ENCODE results near the gene PIEZO1.

The PIEZO1 gene

GRCh38 chr16:88764080-88764479 is 20.9 kb downstream of the PIEZO1 start:
- CTCF ChIA-PET: interaction anchor here (1.1 to 25.7 kb wide), 3 partner anchors 14 to 34 kb away, joined by 3 to 544 read pairs (median 3); no protein-coding TSS in a partner anchor
- H3K4me3 ChIP-seq (ENCODE audit: low read depth, low read length): no peak overlapping the region
- TF ChIP-seq, protein P1, sequence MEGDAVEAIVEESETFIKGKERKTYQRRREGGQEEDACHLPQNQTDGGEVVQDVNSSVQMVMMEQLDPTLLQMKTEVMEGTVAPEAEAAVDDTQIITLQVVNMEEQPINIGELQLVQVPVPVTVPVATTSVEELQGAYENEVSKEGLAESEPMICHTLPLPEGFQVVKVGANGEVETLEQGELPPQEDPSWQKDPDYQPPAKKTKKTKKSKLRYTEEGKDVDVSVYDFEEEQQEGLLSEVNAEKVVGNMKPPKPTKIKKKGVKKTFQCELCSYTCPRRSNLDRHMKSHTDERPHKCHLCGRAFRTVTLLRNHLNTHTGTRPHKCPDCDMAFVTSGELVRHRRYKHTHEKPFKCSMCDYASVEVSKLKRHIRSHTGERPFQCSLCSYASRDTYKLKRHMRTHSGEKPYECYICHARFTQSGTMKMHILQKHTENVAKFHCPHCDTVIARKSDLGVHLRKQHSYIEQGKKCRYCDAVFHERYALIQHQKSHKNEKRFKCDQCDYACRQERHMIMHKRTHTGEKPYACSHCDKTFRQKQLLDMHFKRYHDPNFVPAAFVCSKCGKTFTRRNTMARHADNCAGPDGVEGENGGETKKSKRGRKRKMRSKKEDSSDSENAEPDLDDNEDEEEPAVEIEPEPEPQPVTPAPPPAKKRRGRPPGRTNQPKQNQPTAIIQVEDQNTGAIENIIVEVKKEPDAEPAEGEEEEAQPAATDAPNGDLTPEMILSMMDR (IDR thresholded peaks at IDR 0.05; ENCODE audit: insufficient read depth, low read length, missing control alignments): no peak
- POLR2A ChIA-PET: interaction anchor here (0.7 kb wide), 1 partner anchor 13 kb away, joined by 3 read pairs; no protein-coding TSS in a partner anchor
- no peak for DNase-seq (ENCODE audit: low read depth, low spot score)

GRCh38 chr16:88763502-88764053 is 21.4 kb downstream of the PIEZO1 start:
- no peak overlapping the region for H3K4me3 ChIP-seq (ENCODE audit: low read depth, low read length)
- CTCF ChIA-PET: interaction anchor here (1.1 to 25.7 kb wide), 4 partner anchors 15 to 34 kb away, joined by 3 to 544 read pairs (median 4); no protein-coding TSS in a partner anchor
- DNase-seq (ENCODE audit: low read depth, low spot score): no peak
- POLR2A ChIA-PET: interaction anchor here (0.7 to 0.8 kb wide), 2 partner anchors 13 to 20 kb away, joined by 3 read pairs; no protein-coding TSS in a partner anchor
- TF ChIP-seq, protein P1 (IDR thresholded peaks at IDR 0.05; ENCODE audit: insufficient read depth, low read length, missing control alignments): no peak

- ChIA-PET POLR2A (interaction anchor here (0.8 to 1.5 kb wide), 3 partner anchors 9 to 21 kb away, joined by 3 to 5 read pairs (median 4); no protein-coding TSS in a partner anchor), CTCF (interaction anchor here (1.1 to 25.7 kb wide), 4 partner anchors 18 to 95 kb away, joined by 3 to 544 read pairs (median 5); no protein-coding TSS in a partner anchor)
- no peak overlapping the region for H3K4me3 ChIP-seq (ENCODE audit: low read depth, low read length)
- TF ChIP-seq, protein P1 (IDR thresholded peaks at IDR 0.05; ENCODE audit: insufficient read depth, low read length, missing control alignments): no peak
- no peak for DNase-seq (ENCODE audit: low read depth, low spot score)
These were observed 22.1 kb downstream of the PIEZO1 start for GRCh38 chr16:88762941-88763340.

- TF ChIP-seq, protein P1 (IDR thresholded peaks at IDR 0.05; ENCODE audit: insufficient read depth, low read length, missing control alignments): no peak
- CTCF ChIA-PET: interaction anchor here (1.2 to 25.7 kb wide), 3 partner anchors 18 to 96 kb away, joined by 4 to 544 read pairs (median 6); no protein-coding TSS in a partner anchor
- no peak for DNase-seq (ENCODE audit: low read depth, low spot score)
- no peak overlapping the region for H3K4me3 ChIP-seq (ENCODE audit: low read depth, low read length)
- POLR2A ChIA-PET: interaction anchor here (0.8 to 1.5 kb wide), 3 partner anchors 8 to 21 kb away, joined by 3 to 5 read pairs (median 4); no protein-coding TSS in a partner anchor
These were observed 22.7 kb downstream of the PIEZO1 start for GRCh38 chr16:88762258-88762870.

DNA sequence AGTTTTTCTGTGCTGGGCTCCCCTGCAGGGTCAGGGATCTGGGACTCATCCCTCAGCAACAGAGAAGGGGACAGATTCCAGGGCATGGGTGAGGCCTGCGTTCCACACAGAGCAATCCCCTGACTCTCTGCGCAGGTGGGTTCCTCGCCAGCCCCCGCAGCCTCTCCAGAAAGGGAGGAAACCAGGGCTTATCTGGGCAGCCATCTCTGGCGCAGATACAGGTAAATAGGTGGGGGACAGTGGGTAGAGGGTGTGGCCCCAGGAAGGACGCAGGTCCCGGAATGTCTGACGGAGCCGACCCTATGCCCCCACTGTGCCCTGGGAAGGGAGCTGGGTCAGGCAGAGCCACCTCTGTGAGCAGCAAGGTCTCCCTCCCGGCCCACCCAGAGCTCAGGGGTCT is 23.2 kb downstream of the PIEZO1 start:
- TF ChIP-seq, protein P1 (IDR thresholded peaks at IDR 0.05; ENCODE audit: insufficient read depth, low read length, missing control alignments): no peak
- no peak overlapping the region for H3K4me3 ChIP-seq (ENCODE audit: low read depth, low read length)
- ChIA-PET CTCF (interaction anchor here (1.2 to 25.7 kb wide), 2 partner anchors 17 to 96 kb away, joined by 4 to 544 read pairs; no protein-coding TSS in a partner anchor), POLR2A (interaction anchor here (1.5 kb wide), 1 partner anchor 8 kb away, joined by 5 read pairs; no protein-coding TSS in a partner anchor)
- no peak for DNase-seq (ENCODE audit: low read depth, low spot score)

DNA sequence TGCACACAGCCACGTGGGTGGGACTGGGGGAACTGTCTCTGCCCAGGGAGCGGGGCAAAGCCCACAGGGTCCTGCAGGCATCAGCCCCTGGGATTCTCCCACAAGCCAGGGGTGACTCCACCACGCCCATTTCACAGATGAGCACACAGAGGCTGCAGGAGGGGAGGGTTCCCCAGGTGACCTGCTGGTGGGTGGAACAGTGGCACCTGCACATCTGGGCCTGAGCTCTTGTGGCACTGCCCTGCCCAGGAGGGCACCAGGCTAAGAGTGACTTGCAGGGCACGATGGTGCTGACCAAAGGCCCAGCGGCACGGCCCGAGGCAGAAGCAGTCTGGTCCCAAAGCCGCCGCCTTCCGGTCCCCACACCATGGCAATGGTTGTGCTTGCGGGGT is 23.9 kb downstream of the PIEZO1 start:
- CTCF ChIA-PET: interaction anchor here (25.7 kb wide), 1 partner anchor 16 kb away, joined by 544 read pairs; no protein-coding TSS in a partner anchor
- DNase-seq (ENCODE audit: low read depth, low spot score): no peak
- TF ChIP-seq, protein P1 (IDR thresholded peaks at IDR 0.05; ENCODE audit: insufficient read depth, low read length, missing control alignments): no peak
- H3K4me3 ChIP-seq (ENCODE audit: low read depth, low read length): no peak overlapping the region
- POLR2A ChIA-PET: no interaction called here

Data from AG04449 (cell line).